GM19035 (cell line): Measurements from ENCODE around the gene PARD3B.

Experiments used
- ATAC-seq: cut with Tn5 transposase; IDR thresholded peaks from one replicate; pipeline ENCODE4 v1.9.1; 2021; ENCODE audit not compliant: unreplicated experiment

PARD3B gene

GRCh38 chr2:205169012-205169411 is 623.7 kb downstream of the PARD3B start:
- no peak for ATAC-seq

GRCh38 chr2:205169464-205169863 is 624.2 kb downstream of the PARD3B start:
- no peak for ATAC-seq

- ATAC-seq = no peak
These were observed 625.1 kb downstream of the PARD3B start for GRCh38 chr2:205170399-205170798.

GRCh38 chr2:205171261-205171940 is 626.1 kb downstream of the PARD3B start:
- no peak for ATAC-seq

DNA sequence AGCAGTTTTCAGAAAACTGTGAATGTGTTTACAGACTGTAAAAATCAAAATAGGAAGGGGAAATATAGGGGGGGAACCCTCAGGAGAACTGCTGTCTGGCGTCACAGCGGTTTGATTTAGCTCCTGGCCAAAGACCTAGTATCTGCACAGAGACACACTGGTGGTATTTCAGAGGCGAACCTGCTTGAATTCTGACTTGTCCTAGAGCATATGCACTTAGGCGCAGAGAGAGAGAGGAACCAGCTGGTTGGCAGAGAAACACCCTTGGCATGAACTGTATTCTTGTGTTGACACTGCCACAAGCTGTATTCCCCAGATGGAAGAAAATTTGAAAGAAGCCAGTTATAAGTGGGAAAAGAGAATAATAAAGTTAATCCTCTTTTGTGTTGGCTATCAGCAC is 630.6 kb downstream of the PARD3B start:
- no peak for ATAC-seq

DNA sequence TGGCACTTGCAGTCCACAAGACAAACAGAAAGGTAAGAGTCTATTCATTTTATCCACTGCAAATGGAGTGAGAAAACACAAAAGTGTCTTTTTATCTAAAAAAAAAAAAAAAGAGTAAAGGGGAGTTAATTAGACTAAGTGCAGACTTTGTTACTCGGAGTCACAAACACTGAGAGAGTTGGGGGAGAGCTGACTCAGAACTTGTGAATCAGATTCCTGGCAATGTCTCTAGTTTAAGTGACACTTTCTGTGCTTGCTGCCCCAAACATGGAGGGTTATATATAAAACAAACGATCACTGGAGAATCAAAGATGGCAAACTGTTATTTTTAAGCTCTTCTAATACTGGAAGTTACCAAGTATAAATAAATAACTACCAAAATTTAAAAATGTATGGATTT is 631.3 kb downstream of the PARD3B start:
- no peak for ATAC-seq

DNA sequence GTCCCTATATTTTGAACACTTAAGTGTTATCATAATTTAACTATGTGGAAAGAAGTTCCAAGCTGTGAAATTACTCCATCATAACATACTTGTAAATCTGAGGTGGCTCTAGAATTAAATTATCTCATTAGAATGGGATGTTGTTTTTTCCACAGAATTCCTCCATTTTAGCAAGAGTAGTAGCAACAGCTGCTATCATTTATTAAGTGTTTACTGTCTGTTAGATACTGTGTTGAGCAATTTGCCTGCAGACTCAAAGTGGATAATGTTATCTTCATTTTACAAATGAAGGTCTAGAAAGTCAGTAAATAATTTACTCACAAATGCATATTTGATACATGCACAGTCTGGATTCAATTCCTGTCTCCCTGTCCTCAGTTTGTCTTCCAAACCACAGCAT is 632.3 kb downstream of the PARD3B start:
- no peak for ATAC-seq

DNA sequence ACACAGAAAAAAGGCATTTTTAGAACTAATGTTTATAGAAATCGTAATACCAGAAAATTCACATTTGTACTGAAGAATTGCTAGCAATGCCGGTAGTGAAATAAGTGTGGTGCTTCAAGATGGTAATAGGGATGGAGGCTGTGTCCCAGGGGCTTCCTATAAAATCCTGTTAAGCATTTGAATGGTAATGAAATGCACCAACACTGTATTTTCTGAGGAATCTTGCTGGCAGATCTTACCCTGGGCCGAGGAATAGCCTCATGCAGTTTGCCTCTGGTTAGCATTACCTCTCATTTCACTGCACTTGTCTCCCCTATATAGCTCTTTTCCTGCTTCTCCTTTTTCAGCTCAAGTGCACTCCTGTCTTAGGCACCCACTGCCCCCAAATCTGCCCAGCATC is 635.5 kb downstream of the PARD3B start:
- no peak for ATAC-seq

DNA sequence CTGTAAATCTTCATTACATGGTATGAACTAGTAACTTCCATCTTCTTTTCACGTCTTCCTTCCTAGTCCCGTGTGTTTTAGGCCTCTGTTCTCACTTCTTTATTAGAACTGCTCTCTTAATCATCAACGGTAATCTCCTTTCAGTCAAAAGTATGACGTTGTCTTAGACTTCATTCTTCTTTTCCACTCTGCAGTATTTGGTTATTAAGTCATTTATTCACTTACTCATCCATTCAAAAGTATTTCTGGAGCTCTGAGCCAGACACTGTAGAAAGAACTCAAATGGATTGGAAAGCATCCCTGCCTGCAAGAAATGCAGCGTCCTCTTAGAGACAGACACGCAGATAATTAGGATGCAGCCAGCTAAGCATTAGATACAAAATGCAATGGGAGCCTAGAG is 642.5 kb downstream of the PARD3B start:
- no peak for ATAC-seq

DNA sequence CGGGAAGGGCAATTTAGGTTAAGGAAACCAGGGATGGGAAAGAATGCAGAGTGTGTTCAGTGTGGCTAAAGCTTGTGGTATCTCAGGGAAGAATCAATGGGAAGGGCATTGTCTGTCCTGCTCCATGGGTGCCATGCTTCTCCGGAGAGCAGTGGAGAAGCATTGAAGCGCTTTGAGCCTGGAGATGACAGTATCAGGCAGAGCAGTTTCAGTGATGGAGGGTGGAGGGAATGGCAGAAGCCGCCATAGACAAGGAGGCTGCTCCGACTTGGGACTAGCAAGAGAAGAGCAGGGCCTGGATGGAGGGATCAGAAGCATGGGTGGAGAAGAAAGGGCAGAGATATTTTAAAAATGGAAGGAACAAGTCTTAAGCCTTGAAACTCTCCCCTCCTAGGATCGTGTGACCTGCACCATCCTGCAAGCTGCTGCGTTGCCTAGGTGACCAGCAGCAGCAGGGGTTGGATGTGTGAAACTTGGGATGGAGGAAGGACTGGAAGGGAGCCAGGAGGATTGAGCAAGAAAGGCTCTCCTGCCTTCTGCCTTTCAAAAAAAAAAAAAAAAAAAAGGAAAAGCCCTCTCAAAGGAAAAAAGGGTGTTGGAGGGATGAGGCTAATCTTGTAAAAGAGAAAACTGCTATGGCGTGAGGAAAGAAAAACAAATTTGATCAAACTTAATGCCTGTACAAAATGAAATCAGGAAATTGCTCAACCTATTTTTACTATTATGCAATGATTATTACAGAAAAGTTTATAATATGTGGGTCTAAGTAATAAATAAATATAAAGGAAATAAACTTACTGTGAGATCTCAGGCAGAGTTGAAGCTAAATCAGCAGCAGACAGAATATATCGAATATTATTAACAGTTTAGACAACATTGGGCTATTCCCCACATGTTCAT is 643.2 kb downstream of the PARD3B start:
- no peak for ATAC-seq

DNA sequence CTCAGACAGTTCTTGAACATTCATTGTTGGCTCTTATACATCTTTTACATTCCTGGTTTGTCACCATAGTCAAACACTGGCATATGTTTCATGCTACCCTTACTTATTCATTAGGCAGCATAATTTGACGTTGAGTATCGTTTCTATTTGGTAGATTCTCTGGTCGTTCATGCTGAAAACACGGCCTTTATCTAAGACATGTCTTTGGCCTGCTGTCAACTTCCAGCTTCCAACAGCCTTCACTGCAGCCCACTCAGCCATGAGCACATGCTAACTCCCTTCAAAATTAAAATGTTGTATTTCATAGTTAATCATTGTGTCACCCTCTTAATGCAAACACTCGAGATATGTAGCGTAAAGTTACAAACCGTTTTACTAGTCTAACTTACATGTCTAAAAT is 644.0 kb downstream of the PARD3B start:
- no peak for ATAC-seq

DNA sequence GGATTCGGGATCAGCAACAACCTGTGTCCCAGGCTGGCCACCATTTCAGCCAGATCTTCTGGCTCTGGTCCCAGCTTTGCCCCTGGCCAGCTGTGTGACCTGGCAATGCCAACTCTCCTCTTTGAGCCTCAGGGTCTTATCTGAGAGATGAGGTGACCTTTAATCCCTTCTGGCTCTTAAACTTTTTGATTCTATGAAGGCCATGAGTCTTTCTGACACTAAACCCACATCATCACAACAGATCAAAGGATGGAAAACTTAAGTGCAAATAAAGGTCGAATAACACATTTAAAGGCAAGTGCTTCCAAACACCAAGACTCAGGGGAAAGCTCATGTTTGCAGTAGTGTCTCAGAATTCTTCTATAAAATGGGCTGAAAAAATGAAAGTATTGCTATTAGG is 645.3 kb downstream of the PARD3B start:
- ATAC-seq = no peak

DNA sequence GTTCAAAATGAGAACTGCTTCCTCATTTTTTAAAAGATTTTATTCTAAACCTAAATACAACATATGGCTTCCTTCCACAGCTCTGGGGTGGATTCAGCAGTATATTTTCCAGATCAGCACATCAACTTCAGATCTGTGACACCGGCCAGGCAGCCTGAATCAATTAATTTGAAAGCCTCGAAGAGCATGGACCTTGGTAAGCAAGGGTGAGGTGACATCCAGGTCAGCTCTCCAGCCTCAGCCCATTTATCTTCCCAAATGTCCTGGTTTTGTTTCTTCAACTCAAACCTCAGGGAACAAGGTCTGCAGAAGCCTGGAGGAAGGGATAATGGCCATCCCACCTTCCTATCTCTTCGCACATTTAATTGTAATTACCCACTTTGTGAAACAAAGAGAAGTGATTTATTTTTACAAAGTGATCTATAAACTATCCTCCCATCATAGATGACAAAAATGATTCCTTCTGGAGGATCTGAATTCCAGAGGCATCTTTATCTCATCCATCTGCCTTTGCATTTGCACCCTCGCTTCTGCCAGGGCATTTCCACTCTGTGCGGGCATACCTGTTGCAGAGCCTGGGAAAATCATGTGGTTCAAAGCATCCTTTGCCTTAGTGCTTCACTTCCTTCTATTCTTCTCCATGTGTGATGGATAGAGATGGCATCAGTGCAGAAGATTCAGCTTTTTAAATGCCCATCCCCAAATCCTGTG is 648.0 kb downstream of the PARD3B start:
- ATAC-seq = no peak

DNA sequence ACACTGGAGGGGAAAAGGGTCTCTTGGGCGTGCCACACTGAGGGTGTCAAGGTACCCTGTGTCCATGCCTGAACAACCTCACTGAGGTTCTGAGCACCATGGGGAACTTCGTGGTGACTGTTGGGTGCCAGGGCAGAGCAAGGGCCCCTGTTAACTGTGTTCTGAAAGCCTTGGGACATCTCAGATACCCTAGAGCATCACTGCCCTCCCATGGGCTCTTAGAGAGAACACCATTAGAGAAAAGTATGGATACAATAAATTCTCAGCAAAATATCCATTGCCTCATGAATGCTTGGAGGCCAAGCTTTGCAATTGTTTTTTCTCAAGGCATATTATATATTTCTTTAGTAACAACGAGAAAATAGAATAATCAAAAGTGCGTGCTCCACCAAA is 648.6 kb downstream of the PARD3B start:
- ATAC-seq = no peak

GRCh38 chr2:205197468-205198139 is 652.3 kb downstream of the PARD3B start:
- no peak for ATAC-seq

GRCh38 chr2:205198140-205198525 is 652.9 kb downstream of the PARD3B start:
- ATAC-seq = no peak

- ATAC-seq = no peak
These were observed 654.0 kb downstream of the PARD3B start for GRCh38 chr2:205199165-205199850.

DNA sequence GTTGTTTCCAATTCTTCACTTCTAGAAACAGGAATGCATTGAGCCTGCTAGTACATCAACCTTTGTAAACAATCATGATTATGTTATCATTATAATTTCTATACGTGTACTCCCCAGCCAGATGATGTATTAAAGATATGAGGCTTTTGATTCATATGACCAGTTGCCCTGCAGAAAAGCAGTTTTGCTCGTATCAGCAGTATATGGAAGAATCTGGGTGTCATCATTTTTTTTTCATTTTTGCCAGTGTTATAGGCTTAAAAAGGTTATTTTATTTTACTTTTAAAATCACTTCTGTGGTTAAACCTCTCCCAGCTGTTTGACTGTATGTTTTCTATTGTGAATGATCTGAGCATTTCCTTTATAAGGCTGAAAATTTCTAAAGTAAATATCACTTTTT is 665.2 kb downstream of the PARD3B start:
- no peak for ATAC-seq

DNA sequence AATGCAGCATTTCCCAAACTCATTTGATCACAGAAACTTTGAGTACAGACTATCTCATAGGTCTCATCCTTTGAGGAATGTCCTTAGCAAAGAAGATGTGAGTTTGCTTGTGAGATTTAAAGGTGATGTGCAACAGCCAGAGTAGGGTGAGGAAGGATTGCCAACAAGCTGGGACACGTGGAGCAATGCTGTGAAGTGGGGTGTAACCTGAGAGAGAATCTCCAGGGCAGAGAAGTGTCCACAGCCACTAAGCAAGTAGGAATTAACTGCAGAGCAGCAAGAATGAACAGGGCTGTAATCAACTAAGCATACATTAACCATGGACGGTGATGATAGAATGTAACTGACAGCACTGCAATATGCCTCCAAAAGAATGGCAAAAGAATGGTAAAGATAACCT is 667.1 kb downstream of the PARD3B start:
- no peak for ATAC-seq

DNA sequence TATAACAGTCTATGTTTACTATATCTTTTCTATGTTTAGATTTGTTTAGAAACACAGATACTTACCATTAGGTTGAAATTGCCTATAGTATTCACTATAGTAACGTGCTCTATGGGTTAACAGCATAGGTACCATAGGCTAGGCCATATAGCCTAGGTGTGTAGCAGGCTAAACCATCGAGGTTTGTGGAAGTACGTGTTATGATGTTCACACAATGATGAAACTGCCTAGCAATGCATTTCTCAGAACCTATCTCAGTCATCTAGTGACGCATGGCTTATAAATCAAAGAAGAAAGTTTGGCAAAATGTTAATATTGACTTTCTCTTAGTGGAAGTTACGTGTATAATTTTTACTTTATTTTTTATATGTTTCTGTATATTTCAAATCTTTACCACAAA is 670.8 kb downstream of the PARD3B start:
- ATAC-seq = no peak

GRCh38 chr2:205216580-205216979 is 671.3 kb downstream of the PARD3B start:
- ATAC-seq = no peak
